Measurements from ENCODE around the gene GRIN2A. TPM values are rescaled to one million over a fixed set of nuclear protein-coding genes. Genes with fewer than 3 reads are reported as not detected.

GRIN2A gene
- 1 to 10 TPM in 1 of 4 donors, under 1 TPM in 3; 0.13 to 1.2 (median 0.30) TPM for total RNA-seq

DNA sequence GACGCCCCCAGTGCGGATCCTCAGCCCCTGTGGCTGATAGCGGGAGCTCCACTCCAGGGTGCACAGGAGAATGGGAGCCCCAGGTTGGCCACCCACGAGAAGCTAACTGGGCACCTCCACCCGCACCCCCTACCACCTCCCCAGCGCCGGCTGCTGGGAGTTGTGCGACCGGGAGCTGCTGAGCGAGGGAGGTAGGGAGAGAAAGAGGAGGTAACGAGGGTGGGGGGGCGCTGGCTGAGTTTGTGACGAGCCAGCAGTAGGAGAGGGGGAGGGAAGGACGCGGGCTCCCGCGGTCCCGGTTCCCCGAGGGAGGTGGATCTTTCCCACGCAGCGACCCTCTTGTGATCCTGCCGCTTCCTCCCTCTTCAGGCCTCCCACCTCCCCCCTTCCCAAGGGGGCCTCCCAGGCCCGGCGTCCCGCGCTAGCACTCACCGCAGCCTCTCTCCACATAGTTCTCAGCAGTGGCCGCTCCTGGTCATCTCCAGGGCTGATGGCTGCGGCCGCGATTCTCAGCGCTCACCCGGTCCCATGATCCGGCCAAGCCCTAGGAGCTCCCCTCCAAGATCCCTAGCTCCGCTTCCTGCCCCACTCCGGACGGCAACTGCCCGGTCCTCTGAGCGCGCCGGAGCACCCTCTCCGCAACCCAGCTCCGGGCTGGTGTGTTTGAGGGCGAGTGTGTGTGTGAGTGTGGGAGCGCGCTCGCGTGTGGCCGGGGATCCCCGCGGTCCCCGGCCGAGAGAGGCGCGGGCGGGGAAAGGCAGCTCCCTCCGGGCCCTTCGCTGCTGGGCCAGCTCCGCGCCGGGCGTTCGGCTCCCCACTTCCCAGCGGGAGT, at the start of gene GRIN2A:
TSS of gene GRIN2A (minus strand) at position 207 of the 832 bp plus-strand sequence. CDS start 2,017 bp downstream, outside the sequence.
- DNase-seq (ENCODE audit: low spot score) (no peak), ATAC-seq (ENCODE audit: low FRiP score) (no peak)
- TF ChIP-seq, protein P1, sequence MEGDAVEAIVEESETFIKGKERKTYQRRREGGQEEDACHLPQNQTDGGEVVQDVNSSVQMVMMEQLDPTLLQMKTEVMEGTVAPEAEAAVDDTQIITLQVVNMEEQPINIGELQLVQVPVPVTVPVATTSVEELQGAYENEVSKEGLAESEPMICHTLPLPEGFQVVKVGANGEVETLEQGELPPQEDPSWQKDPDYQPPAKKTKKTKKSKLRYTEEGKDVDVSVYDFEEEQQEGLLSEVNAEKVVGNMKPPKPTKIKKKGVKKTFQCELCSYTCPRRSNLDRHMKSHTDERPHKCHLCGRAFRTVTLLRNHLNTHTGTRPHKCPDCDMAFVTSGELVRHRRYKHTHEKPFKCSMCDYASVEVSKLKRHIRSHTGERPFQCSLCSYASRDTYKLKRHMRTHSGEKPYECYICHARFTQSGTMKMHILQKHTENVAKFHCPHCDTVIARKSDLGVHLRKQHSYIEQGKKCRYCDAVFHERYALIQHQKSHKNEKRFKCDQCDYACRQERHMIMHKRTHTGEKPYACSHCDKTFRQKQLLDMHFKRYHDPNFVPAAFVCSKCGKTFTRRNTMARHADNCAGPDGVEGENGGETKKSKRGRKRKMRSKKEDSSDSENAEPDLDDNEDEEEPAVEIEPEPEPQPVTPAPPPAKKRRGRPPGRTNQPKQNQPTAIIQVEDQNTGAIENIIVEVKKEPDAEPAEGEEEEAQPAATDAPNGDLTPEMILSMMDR (IDR thresholded peaks at IDR 0.05): no peak

DNA sequence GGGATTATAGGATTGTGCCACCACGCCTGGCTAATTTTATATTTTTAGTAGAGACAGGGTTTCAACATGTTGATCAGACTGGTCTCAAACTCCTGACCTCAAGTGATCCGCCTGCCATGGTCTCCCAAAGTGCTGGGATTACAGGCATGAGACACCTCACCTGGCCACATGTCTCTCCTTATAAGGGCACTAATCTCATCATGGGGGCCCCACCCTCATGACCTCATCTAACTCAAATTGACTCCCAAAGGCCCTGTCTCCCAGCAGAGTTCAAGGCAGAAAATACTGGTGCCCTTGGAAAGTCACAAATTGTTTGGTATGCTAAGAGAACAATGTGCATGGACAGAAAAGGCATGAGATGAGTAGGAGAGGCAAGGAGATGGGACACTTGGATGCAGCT, 49.3 kb upstream of the GRIN2A start:
- no peak for DNase-seq (ENCODE audit: low spot score)
- TF ChIP-seq, protein P1 (IDR thresholded peaks at IDR 0.05): no peak
- no peak for ATAC-seq (ENCODE audit: low FRiP score)

DNA sequence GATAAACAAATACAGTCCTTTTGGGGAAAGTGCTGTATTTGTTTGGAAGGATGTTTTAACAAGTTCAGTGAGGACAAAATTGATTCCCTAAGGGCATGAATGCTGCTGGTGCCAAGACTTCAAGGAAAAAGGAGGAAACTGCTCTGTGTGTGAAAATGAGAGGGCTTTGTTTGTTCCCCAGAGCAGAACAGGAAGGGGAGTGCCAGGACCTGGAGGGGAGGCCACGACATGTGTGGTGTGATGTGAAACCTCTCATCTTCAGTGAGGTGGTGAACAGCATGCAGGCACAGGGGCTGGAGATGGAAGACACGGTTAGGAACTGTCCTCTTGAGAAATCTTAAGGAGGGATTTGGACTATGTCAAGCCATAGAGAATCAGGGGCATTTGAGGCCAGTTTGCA, 46.6 kb upstream of the GRIN2A start:
- no peak for DNase-seq (ENCODE audit: low spot score)

GRCh38 chr16:10226987-10227306, 44.7 kb upstream of the GRIN2A start:
- no peak for DNase-seq (ENCODE audit: low spot score)
- TF ChIP-seq, protein P1 (IDR thresholded peaks at IDR 0.05): no peak
- ATAC-seq (ENCODE audit: low FRiP score): no peak

More for the DNA sequence above, 46.6 kb upstream of the GRIN2A start:
- TF ChIP-seq, protein P1 (IDR thresholded peaks at IDR 0.05): no peak
- ATAC-seq (ENCODE audit: low FRiP score): no peak

GRCh38 chr16:10226141-10226986, 44.1 kb upstream of the GRIN2A start:
- TF ChIP-seq, protein P1 (IDR thresholded peaks at IDR 0.05): no peak
- ATAC-seq (ENCODE audit: low FRiP score) (no peak), DNase-seq (ENCODE audit: low spot score) (no peak)

- no peak for DNase-seq (ENCODE audit: low spot score)
- TF ChIP-seq, protein P1 (IDR thresholded peaks at IDR 0.05): no peak
- ATAC-seq (ENCODE audit: low FRiP score): no peak
Measured at GRCh38 chr16:10225653-10226052, 43.4 kb upstream of the GRIN2A start.

Measured in omental fat pad (tissue), 4 donors.